Astrocyte (in vitro differentiated cells and primary cell): ENCODE results near the gene TOP3A.

Source experiments
- CTCF ChIP-seq: IDR thresholded peaks from 2 replicates; pipeline ENCODE4 v1.5.1; 2011; ENCODE audit warnings: low read depth, mild to moderate bottlenecking, inconsistent platforms, low read length, moderate library complexity; ENCODE audit not compliant: insufficient read depth
- EZH2 ChIP-seq: IDR thresholded peaks from 2 replicates; pipeline ENCODE4 v1.6.1; 2012; ENCODE audit warnings: mild to moderate bottlenecking, low read length, inconsistent platforms; ENCODE audit not compliant: insufficient read depth

GRCh38 chr17:18363101-18364049 lies 48.6 kb upstream of the TOP3A start, which contains the start of gene SHMT1:
- TF ChIP-seq CTCF (no peak), EZH2 (no peak)
